ENCODE measurements around the gene USP31. TPM values are rescaled to one million over a fixed set of nuclear protein-coding genes. Genes with fewer than 3 reads are reported as not detected.

USP31 gene
- total RNA-seq, 1 donor from 2014 or later: 8.9 TPM

DNA sequence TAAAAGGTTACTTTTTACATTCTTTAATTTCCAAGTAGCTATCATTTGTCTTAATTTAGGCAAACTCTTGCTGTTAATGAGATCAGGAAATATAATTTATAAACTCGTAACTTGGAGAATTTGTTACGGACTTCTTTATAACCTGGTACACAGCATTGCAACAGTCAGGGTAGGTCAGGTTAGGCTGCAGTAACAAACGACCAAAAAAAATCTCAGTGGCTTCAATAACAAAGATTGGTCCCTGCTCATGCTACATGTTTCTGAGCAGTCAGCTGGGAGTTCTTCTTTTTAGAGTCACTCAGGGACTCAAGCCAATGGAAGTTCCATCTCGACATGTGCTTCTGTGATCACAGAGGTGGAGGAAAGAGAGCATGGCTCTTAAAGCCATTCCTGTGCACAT, 110.1 kb downstream of the USP31 start:
- Histone ChIP-seq H3K9ac (ENCODE audit: low read depth in 1 of 3, low read length in 3 of 3) (no peak overlapping the region), H3K4me3 (ENCODE audit: low read length in 3 of 3) (no peak overlapping the region)

DNA sequence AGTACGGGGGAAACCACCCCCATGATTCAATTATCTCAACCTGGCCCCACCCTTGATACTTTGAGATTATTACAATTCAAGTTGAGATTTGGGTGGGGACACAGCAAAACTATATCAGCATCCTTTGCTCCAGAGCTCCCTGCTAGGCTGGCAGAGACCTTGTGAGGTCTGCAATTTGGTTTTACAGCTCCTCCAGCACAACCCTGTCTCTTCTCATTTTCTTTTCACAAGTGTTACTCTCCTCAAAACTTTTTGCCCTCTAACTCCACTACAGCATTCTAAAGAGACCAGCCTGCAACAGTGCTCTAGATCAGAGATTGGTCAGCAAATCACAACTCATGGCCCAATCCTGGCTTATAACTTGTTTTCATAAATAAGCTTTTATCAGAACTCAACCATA, 114.0 kb downstream of the USP31 start:
- Histone ChIP-seq H3K9ac (ENCODE audit: low read depth in 1 of 3, low read length in 3 of 3) (no peak overlapping the region), H3K36me3 (ENCODE audit: control insufficient read depth in 3 of 3, insufficient read depth in 3 of 3, low read length in 3 of 3) (no peaks in the 10 kb centered on the region), H3K9me3 (ENCODE audit: control insufficient read depth in 3 of 3, low read length in 3 of 3) (peaks cover 0 to 5% (median 2%) of the 10 kb centered on the region in 3 donors), H3K4me3 (ENCODE audit: low read length in 3 of 3) (no peak overlapping the region), H3K4me1 (ENCODE audit: control insufficient read depth in 3 of 3, insufficient read depth in 3 of 3, low read length in 3 of 3) (no peaks in the 10 kb centered on the region), H3K27ac (ENCODE audit: low read depth, low read length) (no peak overlapping the region), H3K27me3 (ENCODE audit: control insufficient read depth in 3 of 3, insufficient read depth in 3 of 3, low read length in 3 of 3) (peaks cover 3 to 5% (median 5%) of the 10 kb centered on the region in 3 donors)

More for the DNA sequence above, 110.1 kb downstream of the USP31 start:
- Histone ChIP-seq H3K4me1 (ENCODE audit: control insufficient read depth in 3 of 3, insufficient read depth in 3 of 3, low read length in 3 of 3) (no peaks in the 10 kb centered on the region), H3K27me3 (ENCODE audit: control insufficient read depth in 3 of 3, insufficient read depth in 3 of 3, low read length in 3 of 3) (no peaks in the 10 kb centered on the region), H3K9me3 (ENCODE audit: control insufficient read depth in 3 of 3, low read length in 3 of 3) (no peaks in the 10 kb centered on the region), H3K27ac (ENCODE audit: low read depth, low read length) (no peak overlapping the region), H3K36me3 (ENCODE audit: control insufficient read depth in 3 of 3, insufficient read depth in 3 of 3, low read length in 3 of 3) (no peaks in the 10 kb centered on the region)

DNA sequence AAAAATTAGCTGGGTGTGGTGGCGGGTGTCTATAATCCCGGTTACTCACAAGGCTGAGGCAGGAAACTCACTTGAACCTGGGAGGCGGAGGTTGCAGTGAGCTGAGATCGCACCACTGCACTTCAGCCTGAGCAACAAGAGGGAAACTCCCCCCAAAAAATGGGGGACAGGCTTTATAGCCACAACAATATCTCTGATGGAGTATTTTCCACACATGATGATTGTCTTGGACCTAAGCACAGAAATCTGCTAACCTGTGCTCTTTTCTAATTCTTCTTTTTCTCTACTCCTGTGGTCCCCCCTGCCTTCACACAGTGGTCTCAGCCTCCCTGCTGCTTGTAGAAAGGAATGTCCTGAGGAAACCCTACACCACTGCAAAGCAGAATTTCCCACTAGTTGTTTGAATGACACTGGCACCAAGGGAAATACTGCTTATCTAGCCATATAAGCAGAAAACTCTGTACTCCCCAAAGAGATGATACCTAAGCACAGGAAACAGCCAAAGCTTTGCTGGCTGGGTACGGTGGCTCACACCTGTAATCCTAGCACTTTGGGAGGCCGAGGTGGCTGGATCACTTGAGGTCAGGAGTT, 117.6 kb downstream of the USP31 start:
- Histone ChIP-seq H3K36me3 (ENCODE audit: control insufficient read depth in 3 of 3, insufficient read depth in 3 of 3, low read length in 3 of 3) (no peaks in the 10 kb centered on the region), H3K27me3 (ENCODE audit: control insufficient read depth in 3 of 3, insufficient read depth in 3 of 3, low read length in 3 of 3) (peaks cover 3 to 5% (median 5%) of the 10 kb centered on the region in 3 donors), H3K27ac (ENCODE audit: low read depth, low read length) (no peak overlapping the region), H3K4me1 (ENCODE audit: control insufficient read depth in 3 of 3, insufficient read depth in 3 of 3, low read length in 3 of 3) (no peaks in the 10 kb centered on the region), H3K9ac (ENCODE audit: low read depth in 1 of 3, low read length in 3 of 3) (no peak overlapping the region), H3K4me3 (ENCODE audit: low read length in 3 of 3) (no peak overlapping the region), H3K9me3 (ENCODE audit: control insufficient read depth in 3 of 3, low read length in 3 of 3) (peaks cover 0 to 5% (median 2%) of the 10 kb centered on the region in 3 donors)

DNA sequence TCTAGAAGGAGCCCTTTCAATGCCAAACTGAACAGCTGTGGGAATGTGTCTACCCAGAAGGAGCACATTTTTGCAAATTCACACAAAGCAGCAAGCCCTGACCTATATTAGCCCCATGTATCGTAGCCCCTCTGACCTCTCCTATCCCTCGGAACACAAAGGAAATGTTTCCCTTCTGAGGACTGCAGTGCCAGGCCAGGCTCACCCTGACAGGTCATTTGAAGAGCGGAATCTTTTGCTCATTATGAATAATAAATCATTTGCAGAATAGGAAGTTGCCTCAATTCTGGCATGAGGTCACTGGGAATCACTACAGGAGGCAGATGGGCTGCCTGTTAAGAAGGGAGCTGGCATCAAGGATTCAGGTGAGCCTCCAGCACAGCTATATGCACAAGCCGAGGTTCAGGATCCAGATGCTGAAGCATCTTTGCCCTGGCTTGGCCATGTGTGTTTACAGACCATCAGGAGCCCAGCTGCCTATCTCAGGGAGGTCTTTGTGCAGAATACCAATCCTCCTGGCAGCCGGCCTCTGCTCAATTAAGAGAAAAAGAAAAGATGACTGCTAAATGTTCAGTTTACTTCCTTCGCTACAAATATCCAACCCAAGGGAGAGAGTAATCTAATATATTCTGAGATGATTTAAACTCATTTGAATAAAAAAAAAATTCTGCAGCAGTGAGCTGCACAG, 119.4 kb downstream of the USP31 start:
- Histone ChIP-seq H3K27ac (ENCODE audit: low read depth, low read length) (no peak overlapping the region), H3K4me1 (ENCODE audit: control insufficient read depth in 3 of 3, insufficient read depth in 3 of 3, low read length in 3 of 3) (no peaks in the 10 kb centered on the region), H3K27me3 (ENCODE audit: control insufficient read depth in 3 of 3, insufficient read depth in 3 of 3, low read length in 3 of 3) (peaks cover 3 to 5% (median 5%) of the 10 kb centered on the region in 3 donors), H3K9ac (ENCODE audit: low read depth in 1 of 3, low read length in 3 of 3) (no peak overlapping the region), H3K9me3 (ENCODE audit: control insufficient read depth in 3 of 3, low read length in 3 of 3) (peaks cover 0 to 5% (median 2%) of the 10 kb centered on the region in 3 donors), H3K36me3 (ENCODE audit: control insufficient read depth in 3 of 3, insufficient read depth in 3 of 3, low read length in 3 of 3) (no peaks in the 10 kb centered on the region), H3K4me3 (ENCODE audit: low read length in 3 of 3) (no peak overlapping the region)

DNA sequence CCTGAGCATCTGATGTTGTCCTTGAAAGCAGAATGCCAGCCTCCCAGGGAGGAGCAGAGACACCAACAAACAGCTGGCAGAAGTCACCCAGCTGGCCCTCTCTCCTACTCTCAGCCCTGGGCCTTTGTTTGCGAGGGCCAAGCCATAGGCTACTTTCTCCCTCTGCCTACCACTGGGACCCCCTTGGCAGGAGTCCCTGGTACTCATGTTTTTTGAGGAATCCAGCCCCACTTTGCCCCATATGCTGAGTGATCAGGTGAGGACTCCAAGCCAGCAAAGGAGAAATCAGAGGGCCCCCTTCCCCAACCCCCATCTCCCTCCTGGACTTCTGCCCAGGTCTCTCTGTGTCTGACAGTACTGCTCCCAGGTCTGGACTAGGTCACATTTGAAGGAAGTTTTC, 121.9 kb downstream of the USP31 start:
- Histone ChIP-seq H3K4me3 (ENCODE audit: low read length in 3 of 3) (no peak overlapping the region), H3K36me3 (ENCODE audit: control insufficient read depth in 3 of 3, insufficient read depth in 3 of 3, low read length in 3 of 3) (no peaks in the 10 kb centered on the region), H3K4me1 (ENCODE audit: control insufficient read depth in 3 of 3, insufficient read depth in 3 of 3, low read length in 3 of 3) (no peaks in the 10 kb centered on the region), H3K9me3 (ENCODE audit: control insufficient read depth in 3 of 3, low read length in 3 of 3) (no peaks in the 10 kb centered on the region), H3K9ac (ENCODE audit: low read depth in 1 of 3, low read length in 3 of 3) (no peak overlapping the region), H3K27ac (ENCODE audit: low read depth, low read length) (no peak overlapping the region), H3K27me3 (ENCODE audit: control insufficient read depth in 3 of 3, insufficient read depth in 3 of 3, low read length in 3 of 3) (peaks cover 3 to 5% (median 5%) of the 10 kb centered on the region in 3 donors)

DNA sequence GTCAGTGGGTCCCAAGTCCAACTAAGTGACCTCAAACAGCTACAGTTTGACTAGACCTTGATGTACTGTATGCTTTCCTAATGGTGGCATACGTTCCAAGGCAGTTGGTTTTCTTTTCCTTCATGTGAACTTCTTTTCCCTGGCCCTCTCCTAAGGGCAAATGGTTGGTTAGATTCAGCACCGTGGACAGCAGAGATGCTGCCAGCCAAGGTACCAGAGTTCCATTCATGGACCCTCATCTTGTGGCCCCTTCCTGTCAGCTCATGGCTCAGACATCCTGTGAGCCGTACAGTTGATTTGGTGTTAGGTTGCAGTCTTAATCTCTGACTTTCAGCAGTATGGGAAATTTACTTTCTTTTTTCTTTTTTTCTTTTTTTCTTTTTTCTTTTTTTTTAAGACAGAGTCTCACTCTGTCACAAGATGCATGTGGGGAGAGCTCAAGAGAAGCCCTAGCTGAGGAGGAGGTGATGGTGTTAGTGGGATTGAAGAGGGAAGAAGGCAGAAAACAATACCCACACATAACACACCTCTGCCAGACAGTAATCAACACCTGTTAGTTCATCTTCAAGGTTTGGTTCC, 122.4 kb downstream of the USP31 start:
- Histone ChIP-seq H3K9me3 (ENCODE audit: control insufficient read depth in 3 of 3, low read length in 3 of 3) (no peaks in the 10 kb centered on the region), H3K9ac (ENCODE audit: low read depth in 1 of 3, low read length in 3 of 3) (no peak overlapping the region), H3K36me3 (ENCODE audit: control insufficient read depth in 3 of 3, insufficient read depth in 3 of 3, low read length in 3 of 3) (no peaks in the 10 kb centered on the region), H3K4me3 (ENCODE audit: low read length in 3 of 3) (no peak overlapping the region), H3K27ac (ENCODE audit: low read depth, low read length) (no peak overlapping the region), H3K4me1 (ENCODE audit: control insufficient read depth in 3 of 3, insufficient read depth in 3 of 3, low read length in 3 of 3) (no peaks in the 10 kb centered on the region), H3K27me3 (ENCODE audit: control insufficient read depth in 3 of 3, insufficient read depth in 3 of 3, low read length in 3 of 3) (peaks cover 3 to 5% (median 5%) of the 10 kb centered on the region in 3 donors)

DNA sequence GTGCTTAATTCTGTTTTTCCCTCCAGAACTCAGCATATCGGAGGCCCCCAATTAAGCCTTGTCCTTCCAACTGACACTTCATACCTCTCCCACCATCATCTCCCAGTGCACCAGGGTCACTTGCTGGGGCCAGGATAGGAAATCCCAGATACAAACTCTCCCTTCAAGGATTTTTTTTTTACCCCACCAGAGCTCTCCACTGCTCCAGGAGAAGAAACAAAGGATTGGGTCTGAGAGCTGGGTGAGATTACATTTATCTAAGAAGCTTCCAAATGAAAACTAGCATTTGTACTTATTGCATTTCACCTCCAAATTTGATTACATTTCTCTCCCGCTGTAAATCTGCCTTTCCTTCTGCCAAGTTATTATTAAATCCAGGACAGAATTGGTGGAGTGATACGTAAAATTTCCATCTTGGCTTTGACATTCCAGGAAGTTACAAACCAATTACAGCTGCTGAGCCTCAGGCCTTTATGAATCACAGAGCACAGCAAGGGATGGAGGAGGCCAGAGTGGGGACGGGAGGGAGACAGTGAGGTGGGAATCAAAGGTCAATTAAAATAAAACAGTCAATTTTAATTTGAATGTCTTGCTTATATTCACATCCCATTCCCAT, 123.5 kb downstream of the USP31 start:
- peaks cover 0 to 2% (median 1%) of the 10 kb centered on the region in 3 donors for H3K27me3 ChIP-seq (ENCODE audit: control insufficient read depth in 3 of 3, insufficient read depth in 3 of 3, low read length in 3 of 3)

DNA sequence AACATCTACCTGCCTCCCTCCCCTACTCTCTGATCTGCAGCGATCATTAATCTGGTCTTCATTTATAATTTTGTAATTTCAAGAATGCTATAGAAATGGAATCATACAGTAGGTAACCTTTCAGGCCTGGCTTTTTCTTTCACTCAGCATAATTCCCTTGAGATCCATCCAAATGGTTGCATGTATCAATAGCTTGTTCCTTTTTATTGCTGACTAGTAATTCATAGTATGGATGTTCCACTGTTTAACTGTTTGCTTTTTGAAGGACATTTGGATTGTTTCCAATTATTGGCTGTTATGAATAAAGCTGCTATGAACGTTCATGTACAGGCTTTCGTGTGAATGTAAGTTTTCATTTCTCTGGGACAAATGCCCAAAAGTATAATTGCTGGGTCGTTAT, 125.2 kb downstream of the USP31 start:
- Histone ChIP-seq H3K27me3 (ENCODE audit: control insufficient read depth in 3 of 3, insufficient read depth in 3 of 3, low read length in 3 of 3) (no peaks in the 10 kb centered on the region), H3K4me3 (ENCODE audit: low read length in 3 of 3) (no peak overlapping the region), H3K9me3 (ENCODE audit: control insufficient read depth in 3 of 3, low read length in 3 of 3) (no peaks in the 10 kb centered on the region), H3K4me1 (ENCODE audit: control insufficient read depth in 3 of 3, insufficient read depth in 3 of 3, low read length in 3 of 3) (no peaks in the 10 kb centered on the region), H3K27ac (ENCODE audit: low read depth, low read length) (no peak overlapping the region), H3K36me3 (ENCODE audit: control insufficient read depth in 3 of 3, insufficient read depth in 3 of 3, low read length in 3 of 3) (no peaks in the 10 kb centered on the region), H3K9ac (ENCODE audit: low read depth in 1 of 3, low read length in 3 of 3) (no peak overlapping the region)

More for the DNA sequence above, 123.5 kb downstream of the USP31 start:
- H3K27ac ChIP-seq (ENCODE audit: low read depth, low read length): no peak overlapping the region
- no peaks in the 10 kb centered on the region for H3K36me3 ChIP-seq (ENCODE audit: control insufficient read depth in 3 of 3, insufficient read depth in 3 of 3, low read length in 3 of 3)
- H3K9ac ChIP-seq (ENCODE audit: low read depth in 1 of 3, low read length in 3 of 3): no peak overlapping the region
- H3K9me3 ChIP-seq (ENCODE audit: control insufficient read depth in 3 of 3, low read length in 3 of 3): no peaks in the 10 kb centered on the region
- no peaks in the 10 kb centered on the region for H3K4me1 ChIP-seq (ENCODE audit: control insufficient read depth in 3 of 3, insufficient read depth in 3 of 3, low read length in 3 of 3)
- no peak overlapping the region for H3K4me3 ChIP-seq (ENCODE audit: low read length in 3 of 3)

DNA sequence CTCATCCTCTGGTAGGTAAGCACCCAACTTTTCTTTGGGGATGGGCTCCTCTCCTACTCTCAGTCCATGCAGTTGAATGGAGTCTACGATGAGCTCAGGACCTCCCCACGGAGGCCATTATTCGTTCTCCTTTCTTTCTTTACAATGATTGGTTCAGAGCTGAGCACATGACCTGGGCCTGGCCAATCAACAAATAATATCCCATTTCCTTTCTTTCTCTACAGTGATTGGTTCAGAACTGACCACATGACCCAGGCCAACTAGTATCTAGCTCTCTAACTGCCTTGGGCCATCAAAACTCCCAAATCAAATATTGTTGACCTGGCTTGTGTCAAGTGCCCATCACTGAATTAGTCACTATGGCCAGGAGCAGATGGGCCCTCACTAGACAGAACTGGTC, 129.2 kb downstream of the USP31 start:
- Histone ChIP-seq H3K4me1 (ENCODE audit: control insufficient read depth in 3 of 3, insufficient read depth in 3 of 3, low read length in 3 of 3) (no peaks in the 10 kb centered on the region), H3K4me3 (ENCODE audit: low read length in 3 of 3) (no peak overlapping the region), H3K9me3 (ENCODE audit: control insufficient read depth in 3 of 3, low read length in 3 of 3) (no peaks in the 10 kb centered on the region), H3K27me3 (ENCODE audit: control insufficient read depth in 3 of 3, insufficient read depth in 3 of 3, low read length in 3 of 3) (peaks cover 0 to 2% (median 0%) of the 10 kb centered on the region in 3 donors), H3K9ac (ENCODE audit: low read depth in 1 of 3, low read length in 3 of 3) (no peak overlapping the region), H3K27ac (ENCODE audit: low read depth, low read length) (no peak overlapping the region), H3K36me3 (ENCODE audit: control insufficient read depth in 3 of 3, insufficient read depth in 3 of 3, low read length in 3 of 3) (no peaks in the 10 kb centered on the region)

DNA sequence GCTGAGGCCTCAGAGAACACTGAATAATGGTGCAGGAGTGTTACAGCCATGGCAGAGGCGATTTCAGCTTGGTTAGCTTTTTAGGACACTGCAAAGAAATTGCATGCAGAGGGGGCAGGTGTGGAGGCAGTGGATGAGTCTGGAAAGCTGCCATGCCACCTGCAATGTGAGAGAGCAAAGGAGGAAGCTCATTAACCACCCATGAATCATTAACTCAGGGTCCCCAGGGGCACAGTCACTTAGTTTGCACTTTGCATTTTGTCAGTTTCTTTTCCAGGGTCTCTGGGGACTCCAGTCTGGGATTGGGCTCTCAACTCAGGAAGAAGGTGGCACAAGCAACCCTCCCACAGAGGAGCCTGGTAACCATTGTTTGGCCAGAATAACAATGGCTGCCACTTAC, 132.9 kb downstream of the USP31 start:
- H3K27me3 ChIP-seq (ENCODE audit: control insufficient read depth in 3 of 3, insufficient read depth in 3 of 3, low read length in 3 of 3): peaks cover 0 to 2% (median 0%) of the 10 kb centered on the region in 3 donors
- H3K9ac ChIP-seq (ENCODE audit: low read depth in 1 of 3, low read length in 3 of 3): no peak overlapping the region
- no peak overlapping the region for H3K4me3 ChIP-seq (ENCODE audit: low read length in 3 of 3)
- H3K36me3 ChIP-seq (ENCODE audit: control insufficient read depth in 3 of 3, insufficient read depth in 3 of 3, low read length in 3 of 3): no peaks in the 10 kb centered on the region
- no peaks in the 10 kb centered on the region for H3K9me3 ChIP-seq (ENCODE audit: control insufficient read depth in 3 of 3, low read length in 3 of 3)
- H3K27ac ChIP-seq (ENCODE audit: low read depth, low read length): no peak overlapping the region
- H3K4me1 ChIP-seq (ENCODE audit: control insufficient read depth in 3 of 3, insufficient read depth in 3 of 3, low read length in 3 of 3): no peaks in the 10 kb centered on the region
